Measurements from ENCODE around the gene OR5D18. TPM values are rescaled to one million over a fixed set of nuclear protein-coding genes. Genes with fewer than 3 reads are reported as not detected.

Gene OR5D18
- total RNA-seq, result not detected
- not detected for polyA plus RNA-seq
- long read RNA-seq, donor 1, result 0 reads
- long read RNA-seq, donor 2, result 0 reads
- long read RNA-seq, donor 3, result 0 reads
- long read RNA-seq, donor 4, result 0 reads
- long read RNA-seq, donor 5, result 0 reads
- long read RNA-seq, donor 6, result 0 reads
- long read RNA-seq, donor 7, result 0 reads
- long read RNA-seq, donor 8, result 0 reads
- long read RNA-seq, donor 9, result 0 reads
- long read RNA-seq, donor 10, result 0 reads

DNA sequence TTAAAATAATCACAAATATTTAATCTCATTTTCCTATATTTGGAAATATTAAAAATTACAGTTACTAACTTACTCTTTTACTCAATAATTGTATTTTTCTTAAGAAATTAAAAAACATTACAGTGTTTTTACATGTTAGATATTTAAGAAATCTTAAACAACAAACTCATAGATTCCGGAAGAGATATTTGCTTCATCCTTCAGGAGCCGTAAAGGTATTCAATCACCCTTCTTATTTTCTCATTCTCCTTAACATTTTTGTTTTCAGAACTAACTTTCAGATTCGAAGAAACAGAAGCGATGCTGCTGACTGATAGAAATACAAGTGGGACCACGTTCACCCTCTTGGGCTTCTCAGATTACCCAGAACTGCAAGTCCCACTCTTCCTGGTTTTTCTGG lies at the start of gene OR5D18:
OR5D18 (plus strand) TSS at position 301 of the 400 bp plus-strand sequence; CDS start at position 301, 0 bp downstream.
- Histone ChIP-seq H3K36me3 (replicated peaks in 1 of 2) (no peaks in the 10 kb centered on the region), H3K4me1 (replicated peaks in 1 of 2) (no peaks in the 10 kb centered on the region), H3K9me3 (replicated peaks in 1 of 3) (no peaks in the 10 kb centered on the region), H3K4me3 (no peak within 1 kb of the TSS), H3K27ac (no peak within 1 kb of the TSS), H3K27me3 (no peaks in the 10 kb centered on the region)
- WGBS, 4 donors, result 72 to 83% (median 74%) methylated on average over 5 of the region's 5 CpGs
- intact Hi-C loops (cut with DNase I), result no loop called here
- TF ChIP-seq CTCF (IDR thresholded peaks at IDR 0.05) (no peak), POLR2A (IDR thresholded peaks at IDR 0.05) (no peak)
- DNase-seq, result no peak

GRCh38 chr11:55773138-55773537 lies 46.3 kb upstream of the OR5D18 start, which contains the start of gene OR5D13:
TSS of gene OR5D13 (plus strand) at chr11:55773438. CDS start at chr11:55773438, 0 bp downstream.
- no peaks in the 10 kb centered on the region for H3K27me3 ChIP-seq
- no peak within 1 kb of the TSS for H3K4me3 ChIP-seq
- no peaks in the 10 kb centered on the region for H3K4me1 ChIP-seq (replicated peaks in 1 of 2)
- DNase-seq, result no peak
- no peaks in the 10 kb centered on the region for H3K36me3 ChIP-seq (replicated peaks in 1 of 2)
- TF ChIP-seq CTCF (IDR thresholded peaks at IDR 0.05), result no peak
- no peak for TF ChIP-seq POLR2A (IDR thresholded peaks at IDR 0.05)
- intact Hi-C loops (cut with DNase I), result no loop called here
- no peak within 1 kb of the TSS for H3K27ac ChIP-seq
- no peaks in the 10 kb centered on the region for H3K9me3 ChIP-seq (replicated peaks in 1 of 3)

DNA sequence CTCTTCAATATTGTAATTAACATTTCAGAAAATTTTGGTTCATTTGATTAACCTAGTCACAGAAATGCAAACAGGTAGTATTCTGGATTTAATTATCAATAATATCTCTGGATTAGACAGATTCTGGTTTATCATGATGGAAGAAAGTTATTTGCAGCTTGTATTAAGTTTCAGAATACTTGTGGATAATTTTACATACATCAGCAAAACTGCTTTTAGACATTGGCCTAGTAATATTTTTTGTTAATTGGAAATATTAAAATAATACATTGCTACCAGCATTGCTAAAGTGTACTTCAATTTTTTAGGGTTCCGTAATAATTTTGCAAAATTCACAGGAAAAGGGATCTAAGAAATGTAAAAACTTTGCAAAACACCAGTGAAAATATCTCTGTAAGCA lies 27.8 kb upstream of the OR5D18 start:
- TF ChIP-seq POLR2A (IDR thresholded peaks at IDR 0.05) (no peak), CTCF (IDR thresholded peaks at IDR 0.05) (no peak)
- WGBS, 4 donors, result 77 to 89% (median 83%) methylated on average over 1 of the region's 1 CpG
- Histone ChIP-seq H3K9me3 (replicated peaks in 1 of 3) (no peaks in the 10 kb centered on the region), H3K36me3 (replicated peaks in 1 of 2) (no peaks in the 10 kb centered on the region), H3K4me3 (no peak overlapping the region), H3K27me3 (no peaks in the 10 kb centered on the region), H3K27ac (no peak overlapping the region), H3K4me1 (replicated peaks in 1 of 2) (no peaks in the 10 kb centered on the region)
- intact Hi-C loops (cut with DNase I), result no loop called here
- DNase-seq, result no peak

- no peak for DNase-seq
- no peak for TF ChIP-seq CTCF (IDR thresholded peaks at IDR 0.05)
- TF ChIP-seq POLR2A (IDR thresholded peaks at IDR 0.05), result no peak
- Histone ChIP-seq H3K27me3 (no peaks in the 10 kb centered on the region), H3K27ac (no peak overlapping the region), H3K36me3 (replicated peaks in 1 of 2) (no peaks in the 10 kb centered on the region), H3K9me3 (replicated peaks in 1 of 3) (no peaks in the 10 kb centered on the region), H3K4me3 (no peak overlapping the region), H3K4me1 (replicated peaks in 1 of 2) (no peaks in the 10 kb centered on the region)
- intact Hi-C loops (cut with DNase I), result no loop called here
- WGBS, 4 donors, result 39 to 77% (median 54%) methylated on average over 2 of the region's 2 CpGs
Measured at GRCh38 chr11:55793321-55793720, 26.1 kb upstream of the OR5D18 start.
